Measurements from ENCODE around the gene TYRO3. TPM values are rescaled to one million over a fixed set of nuclear protein-coding genes. Genes with fewer than 3 reads are reported as not detected.

Gene TYRO3
- total and polyA plus RNA-seq, 2 donors (not counting 1 experiment from before 2014, with no cell fraction given): 0.05 TPM; not detected in 1

GRCh38 chr15:41556677-41557076 lies 2.3 kb upstream of the TYRO3 start:
- intact Hi-C loops (cut with micrococcal nuclease): loop anchor here (5.0 kb wide), 3 partner anchors 46 to 66 kb away; no protein-coding TSS in a partner anchor

More at GRCh38 chr15:41556677-41557076, 2.3 kb upstream of the TYRO3 start:
- Histone ChIP-seq H3K79me2 (ENCODE audit: control insufficient read depth, insufficient read depth, low read length) (no peaks in the 10 kb centered on the region), H3K27ac (ENCODE audit: low read length in 2 of 2) (no peak overlapping the region), H3K4me2 (replicated peaks; ENCODE audit: low read depth, low read length, poor library complexity, severe bottlenecking) (no peak overlapping the region), H3K4me1 (ENCODE audit: control insufficient read depth in 2 of 2, insufficient read depth in 2 of 2, low read length in 2 of 2) (peaks cover 20 to 25% of the 10 kb centered on the region in 2 donors), H3K36me3 (replicated peaks in 1 of 2; ENCODE audit: control extremely low read depth in 1 of 2, control insufficient read depth in 1 of 2, extremely low read depth in 1 of 2, insufficient read depth in 2 of 2, low read length in 1 of 2) (no peaks in the 10 kb centered on the region), H3K9me3 (ENCODE audit: control extremely low read depth in 1 of 3, control insufficient read depth in 2 of 3, insufficient read depth in 1 of 3, low read length in 2 of 3) (peaks cover 0 to 8% (median 0%) of the 10 kb centered on the region in 3 donors), H3K9ac (ENCODE audit: low read length) (no peak overlapping the region), H4K20me1 (ENCODE audit: control insufficient read depth, insufficient read depth, low read length, poor library complexity, severe bottlenecking) (peaks cover 4% of the 10 kb centered on the region), H3K4me3 (ENCODE audit: control extremely low read depth in 1 of 5, extremely low read depth in 1 of 5, insufficient read depth in 1 of 5, low read depth in 2 of 5, low read length in 4 of 5) (no peak overlapping the region), H3K27me3 (replicated peaks in 1 of 4; ENCODE audit: control extremely low read depth in 1 of 4, control insufficient read depth in 3 of 4, insufficient read depth in 4 of 4, low read length in 3 of 4) (peaks cover 0 to 46% (median 15%) of the 10 kb centered on the region in 4 experiments), H2AFZ (ENCODE audit: insufficient read depth, low read depth, low read length, poor library complexity, severe bottlenecking) (no peak overlapping the region)
- ChIA-PET CTCF (interaction anchor here (1.2 to 2.3 kb wide), 5 partner anchors 9 to 351 kb away, joined by 3 to 10 read pairs (median 3); partner anchors contain the start of gene RPAP1), POLR2A (interaction anchor here (0.6 kb wide), 1 partner anchor 966 kb away, joined by 3 read pairs; no protein-coding TSS in a partner anchor)
- H3K27ac Mint-ChIP-seq: no peak overlapping the region
- DNase-seq: no peak
- H3K4me1 Mint-ChIP-seq: peaks cover 24% of the 10 kb centered on the region
- H3K4me3 Mint-ChIP-seq: no peak overlapping the region
- WGBS (ENCODE audit: insufficient coverage): 61% methylated on average over 5 of the region's 5 CpGs
- peaks cover 38% of the 10 kb centered on the region for H3K27me3 Mint-ChIP-seq
- H3K9me3 Mint-ChIP-seq (ENCODE audit: insufficient read depth): no peaks in the 10 kb centered on the region
- no peak for ATAC-seq (ENCODE audit: low read depth)
- no peak for TF ChIP-seq EZH2 (IDR thresholded peaks at IDR 0.05; ENCODE audit: borderline replicate concordance, insufficient read depth, low read depth, low read length, poor library complexity, severe bottlenecking)
- TF ChIP-seq, protein P1, sequence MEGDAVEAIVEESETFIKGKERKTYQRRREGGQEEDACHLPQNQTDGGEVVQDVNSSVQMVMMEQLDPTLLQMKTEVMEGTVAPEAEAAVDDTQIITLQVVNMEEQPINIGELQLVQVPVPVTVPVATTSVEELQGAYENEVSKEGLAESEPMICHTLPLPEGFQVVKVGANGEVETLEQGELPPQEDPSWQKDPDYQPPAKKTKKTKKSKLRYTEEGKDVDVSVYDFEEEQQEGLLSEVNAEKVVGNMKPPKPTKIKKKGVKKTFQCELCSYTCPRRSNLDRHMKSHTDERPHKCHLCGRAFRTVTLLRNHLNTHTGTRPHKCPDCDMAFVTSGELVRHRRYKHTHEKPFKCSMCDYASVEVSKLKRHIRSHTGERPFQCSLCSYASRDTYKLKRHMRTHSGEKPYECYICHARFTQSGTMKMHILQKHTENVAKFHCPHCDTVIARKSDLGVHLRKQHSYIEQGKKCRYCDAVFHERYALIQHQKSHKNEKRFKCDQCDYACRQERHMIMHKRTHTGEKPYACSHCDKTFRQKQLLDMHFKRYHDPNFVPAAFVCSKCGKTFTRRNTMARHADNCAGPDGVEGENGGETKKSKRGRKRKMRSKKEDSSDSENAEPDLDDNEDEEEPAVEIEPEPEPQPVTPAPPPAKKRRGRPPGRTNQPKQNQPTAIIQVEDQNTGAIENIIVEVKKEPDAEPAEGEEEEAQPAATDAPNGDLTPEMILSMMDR (IDR thresholded peaks at IDR 0.05): no peak
